Loucy (cell line): Measurements from ENCODE around the gene KDM4B.

Source experiments
- H2AFZ ChIP-seq: fragments of 200-600 bp; sonication (generic); 2 replicates; pipeline ENCODE4 v1.6.0; 2016; ENCODE audit warnings: antibody characterized with exemption, mild to moderate bottlenecking, low read length, moderate library complexity
- H3F3A ChIP-seq: fragments of 200-600 bp; 2 replicates; pipeline ENCODE4 v1.6.0; 2016; ENCODE audit warnings: antibody characterized with exemption, low read depth, mild to moderate bottlenecking
- H3K27me3 ChIP-seq: fragments of 200-600 bp; sonication (generic); 2 replicates; pipeline ENCODE4 v1.6.1; 2014; ENCODE audit warnings: low read length, mild to moderate bottlenecking; ENCODE audit not compliant: insufficient read depth, poor library complexity, severe bottlenecking
- H3K36me3 ChIP-seq: fragments of 200-600 bp; sonication (generic); 2 replicates; pipeline ENCODE4 v1.6.1; 2016; ENCODE audit warnings: low read length; ENCODE audit not compliant: insufficient read depth
- H3K4me1 ChIP-seq: fragments of 200-600 bp; sonication (generic); 2 replicates; pipeline ENCODE4 v1.5.1; 2014; ENCODE audit warnings: low read length, mild to moderate bottlenecking; ENCODE audit not compliant: insufficient read depth, poor library complexity, severe bottlenecking
- H3K4me2 ChIP-seq: fragments of 200-600 bp; sonication (generic); 2 replicates; pipeline ENCODE4 v1.6.0; 2014; ENCODE audit warnings: antibody characterized with exemption, low read length, low read depth, mild to moderate bottlenecking; ENCODE audit not compliant: poor library complexity, severe bottlenecking
- H3K4me3 ChIP-seq: fragments of 200-600 bp; sonication (generic); 2 replicates; pipeline ENCODE4 v1.5.1; 2014; ENCODE audit warnings: low read length, mild to moderate bottlenecking, mixed read lengths; ENCODE audit not compliant: poor library complexity, severe bottlenecking
- H3K79me2 ChIP-seq: fragments of 200-600 bp; sonication (generic); 2 replicates; pipeline ENCODE4 v1.6.1; 2014; ENCODE audit warnings: low read length; ENCODE audit not compliant: insufficient read depth
- H3K9ac ChIP-seq: fragments of 200-600 bp; sonication (generic); 2 replicates; pipeline ENCODE4 v1.6.0; 2014; ENCODE audit warnings: mild to moderate bottlenecking, low read depth, low read length, moderate library complexity; ENCODE audit not compliant: poor library complexity, severe bottlenecking
- H3K9me2 ChIP-seq: fragments of 200-600 bp; sonication (generic); replicated peaks from 2 replicates; pipeline ENCODE4 v1.6.1; 2016; ENCODE audit warnings: low read depth, low read length, mixed read lengths
- H3K9me3 ChIP-seq: fragments of 200-600 bp; sonication (generic); 2 replicates; pipeline ENCODE4 v1.6.1; 2014; ENCODE audit warnings: mild to moderate bottlenecking, antibody characterized with exemption, low read length, low read depth; ENCODE audit not compliant: insufficient read depth
- H4K20me1 ChIP-seq: fragments of 200-600 bp; sonication (generic); 2 replicates; pipeline ENCODE4 v1.6.0; 2014; ENCODE audit warnings: antibody characterized with exemption, low read length, mild to moderate bottlenecking; ENCODE audit not compliant: insufficient read depth, poor library complexity, severe bottlenecking
- CTCF ChIP-seq: fragments of 200-600 bp; sonication (generic); conservative IDR thresholded peaks from 2 replicates; pipeline ENCODE4 v1.5.1; 2014; ENCODE audit warnings: mild to moderate bottlenecking, antibody characterized with exemption, low read length
- EZH2phosphoT487 ChIP-seq: fragments of 200-600 bp; IDR thresholded peaks from 2 replicates; pipeline ENCODE4 v1.6.1; 2018; ENCODE audit warnings: antibody characterized with exemption, mild to moderate bottlenecking, moderate library complexity, borderline replicate concordance

KDM4B gene

GRCh38 chr19:5117421-5117820, 148.5 kb downstream of the KDM4B start:
- Histone ChIP-seq H3K27me3 (no peaks in the 10 kb centered on the region), H2AFZ (no peak overlapping the region), H3K9me3 (no peaks in the 10 kb centered on the region), H3K4me1 (peaks cover 21% of the 10 kb centered on the region), H3K4me2 (no peak overlapping the region), H3K4me3 (no peak overlapping the region), H3K9ac (no peak overlapping the region), H3F3A (no peaks in the 10 kb centered on the region), H3K79me2 (no peaks in the 10 kb centered on the region), H3K9me2 (no peaks in the 10 kb centered on the region), H4K20me1 (no peaks in the 10 kb centered on the region), H3K36me3 (peaks cover 45% of the 10 kb centered on the region; the same call in 1 of the 2 replicates)
- TF ChIP-seq EZH2phosphoT487 (no peak), CTCF (no peak)

- no peak for TF ChIP-seq EZH2phosphoT487
- no peak for TF ChIP-seq CTCF
- H3K27me3 ChIP-seq = no peaks in the 10 kb centered on the region
- H3K4me2 ChIP-seq = no peak overlapping the region
- H3K4me3 ChIP-seq = no peak overlapping the region
- H4K20me1 ChIP-seq = no peaks in the 10 kb centered on the region
- H3K9me2 ChIP-seq = no peaks in the 10 kb centered on the region
- no peak overlapping the region for H2AFZ ChIP-seq
- H3K9me3 ChIP-seq = no peaks in the 10 kb centered on the region
- peaks cover 25% of the 10 kb centered on the region for H3K4me1 ChIP-seq
- H3K36me3 ChIP-seq = peaks cover 39% of the 10 kb centered on the region; the same call in 1 of the 2 replicates
- no peaks in the 10 kb centered on the region for H3K79me2 ChIP-seq
- H3K9ac ChIP-seq = no peak overlapping the region
- H3F3A ChIP-seq = no peaks in the 10 kb centered on the region
Measured at GRCh38 chr19:5118026-5118425, 149.1 kb downstream of the KDM4B start.

- Histone ChIP-seq H3K9me2 (no peaks in the 10 kb centered on the region), H3K79me2 (no peaks in the 10 kb centered on the region), H3F3A (no peaks in the 10 kb centered on the region), H3K9ac (no peak overlapping the region), H3K4me3 (no peak overlapping the region), H3K9me3 (no peaks in the 10 kb centered on the region), H3K27me3 (no peaks in the 10 kb centered on the region), H3K36me3 (peaks cover 26% of the 10 kb centered on the region; the same call in 1 of the 2 replicates), H2AFZ (no peak overlapping the region), H3K4me1 (peaks cover 25% of the 10 kb centered on the region), H3K4me2 (no peak overlapping the region), H4K20me1 (no peaks in the 10 kb centered on the region)
- no peak for TF ChIP-seq CTCF
- no peak for TF ChIP-seq EZH2phosphoT487
Measured at GRCh38 chr19:5119297-5119998, 150.5 kb downstream of the KDM4B start.
